ENCODE measurements around the gene POLN.

GRCh38 chr4:2092669-2093053, 149.3 kb downstream of the POLN start:
- TF ChIP-seq CTCF (IDR thresholded peaks at IDR 0.05) (no peak), EP300 (IDR thresholded peaks at IDR 0.05) (no peak), POLR2A (IDR thresholded peaks at IDR 0.05) (no peak), POLR2AphosphoS5 (IDR thresholded peaks at IDR 0.05) (no peak)

All from stomach (tissue), 4 donors.